HL-60 (cell line): ENCODE data around the gene SOX2.

Experiments used
- GABPA ChIP-seq: IDR thresholded peaks from 2 replicates; pipeline ENCODE4 v1.6.1; 2012; ENCODE audit warnings: low read depth
- POLR2AphosphoS5 ChIP-seq: IDR thresholded peaks from 2 replicates; pipeline ENCODE4 v1.6.1; 2012; ENCODE audit warnings: low read depth
- TF ChIP-seq, protein P1 (sequence below): IDR thresholded peaks from one replicate; pipeline ENCODE4 v1.5.1; 2011; ENCODE audit warnings: low read length, control low read depth, inconsistent platforms; ENCODE audit not compliant: insufficient read depth
- TF ChIP-seq, protein P2 (sequence below): IDR thresholded peaks from 2 replicates; pipeline ENCODE4 v1.6.1; 2012; ENCODE audit warnings: low read depth; ENCODE audit not compliant: insufficient replicate concordance

DNA sequence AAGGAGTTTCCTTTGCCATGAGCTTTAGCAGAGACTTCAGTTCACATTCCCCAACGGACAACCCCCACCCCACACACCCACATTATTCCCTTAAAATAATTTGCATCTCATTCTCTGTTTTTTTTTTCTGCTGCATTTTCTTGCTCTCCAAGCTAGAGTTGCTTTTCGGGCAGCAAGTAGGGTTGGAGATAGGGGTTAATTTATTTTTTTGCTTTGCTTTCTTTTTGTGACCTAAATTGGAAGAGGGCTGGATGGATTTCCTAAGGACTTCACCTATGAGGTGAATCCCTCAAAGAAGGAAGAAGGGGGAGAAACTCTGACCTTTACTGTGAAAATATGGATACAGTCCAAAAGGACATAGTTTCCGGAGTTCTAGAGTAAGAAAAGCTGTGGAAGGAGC is 6.6 kb downstream of the SOX2 start:
- TF ChIP-seq, protein P1, sequence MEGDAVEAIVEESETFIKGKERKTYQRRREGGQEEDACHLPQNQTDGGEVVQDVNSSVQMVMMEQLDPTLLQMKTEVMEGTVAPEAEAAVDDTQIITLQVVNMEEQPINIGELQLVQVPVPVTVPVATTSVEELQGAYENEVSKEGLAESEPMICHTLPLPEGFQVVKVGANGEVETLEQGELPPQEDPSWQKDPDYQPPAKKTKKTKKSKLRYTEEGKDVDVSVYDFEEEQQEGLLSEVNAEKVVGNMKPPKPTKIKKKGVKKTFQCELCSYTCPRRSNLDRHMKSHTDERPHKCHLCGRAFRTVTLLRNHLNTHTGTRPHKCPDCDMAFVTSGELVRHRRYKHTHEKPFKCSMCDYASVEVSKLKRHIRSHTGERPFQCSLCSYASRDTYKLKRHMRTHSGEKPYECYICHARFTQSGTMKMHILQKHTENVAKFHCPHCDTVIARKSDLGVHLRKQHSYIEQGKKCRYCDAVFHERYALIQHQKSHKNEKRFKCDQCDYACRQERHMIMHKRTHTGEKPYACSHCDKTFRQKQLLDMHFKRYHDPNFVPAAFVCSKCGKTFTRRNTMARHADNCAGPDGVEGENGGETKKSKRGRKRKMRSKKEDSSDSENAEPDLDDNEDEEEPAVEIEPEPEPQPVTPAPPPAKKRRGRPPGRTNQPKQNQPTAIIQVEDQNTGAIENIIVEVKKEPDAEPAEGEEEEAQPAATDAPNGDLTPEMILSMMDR = no peak
- TF ChIP-seq POLR2AphosphoS5 (no peak), GABPA (no peak)
- TF ChIP-seq, protein P2, sequence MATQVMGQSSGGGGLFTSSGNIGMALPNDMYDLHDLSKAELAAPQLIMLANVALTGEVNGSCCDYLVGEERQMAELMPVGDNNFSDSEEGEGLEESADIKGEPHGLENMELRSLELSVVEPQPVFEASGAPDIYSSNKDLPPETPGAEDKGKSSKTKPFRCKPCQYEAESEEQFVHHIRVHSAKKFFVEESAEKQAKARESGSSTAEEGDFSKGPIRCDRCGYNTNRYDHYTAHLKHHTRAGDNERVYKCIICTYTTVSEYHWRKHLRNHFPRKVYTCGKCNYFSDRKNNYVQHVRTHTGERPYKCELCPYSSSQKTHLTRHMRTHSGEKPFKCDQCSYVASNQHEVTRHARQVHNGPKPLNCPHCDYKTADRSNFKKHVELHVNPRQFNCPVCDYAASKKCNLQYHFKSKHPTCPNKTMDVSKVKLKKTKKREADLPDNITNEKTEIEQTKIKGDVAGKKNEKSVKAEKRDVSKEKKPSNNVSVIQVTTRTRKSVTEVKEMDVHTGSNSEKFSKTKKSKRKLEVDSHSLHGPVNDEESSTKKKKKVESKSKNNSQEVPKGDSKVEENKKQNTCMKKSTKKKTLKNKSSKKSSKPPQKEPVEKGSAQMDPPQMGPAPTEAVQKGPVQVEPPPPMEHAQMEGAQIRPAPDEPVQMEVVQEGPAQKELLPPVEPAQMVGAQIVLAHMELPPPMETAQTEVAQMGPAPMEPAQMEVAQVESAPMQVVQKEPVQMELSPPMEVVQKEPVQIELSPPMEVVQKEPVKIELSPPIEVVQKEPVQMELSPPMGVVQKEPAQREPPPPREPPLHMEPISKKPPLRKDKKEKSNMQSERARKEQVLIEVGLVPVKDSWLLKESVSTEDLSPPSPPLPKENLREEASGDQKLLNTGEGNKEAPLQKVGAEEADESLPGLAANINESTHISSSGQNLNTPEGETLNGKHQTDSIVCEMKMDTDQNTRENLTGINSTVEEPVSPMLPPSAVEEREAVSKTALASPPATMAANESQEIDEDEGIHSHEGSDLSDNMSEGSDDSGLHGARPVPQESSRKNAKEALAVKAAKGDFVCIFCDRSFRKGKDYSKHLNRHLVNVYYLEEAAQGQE = no peak
